Left colon (tissue), 2 donors: ENCODE measurements around the gene PORCN. TPM values are rescaled to one million over a fixed set of nuclear protein-coding genes. Genes with fewer than 3 reads are reported as not detected.
A peak's percentile ranks its signal among the peaks of the same experiment; 100 is the strongest.
"Not testable (repeated sequence)": the region's sequence is repeated elsewhere in the genome, so short reads cannot be mapped to it uniquely, and the experiment has no call there.

Experiments
- ATAC-seq: fragments of 200-7000 bp; cut with Tn5 transposase; one replicate; pipeline ENCODE4 v1.9.1; 2020; ENCODE audit warnings: mild to moderate bottlenecking, moderate library complexity
- DNase-seq, 2 donors: peaks; one replicate each; pipeline ENCODE4 v3.0.0-alpha.2; 2020
- intact Hi-C, 2 donors: fragments of 100-400 bp; cut with DNase I in 1 of 2; cut with micrococcal nuclease in 1 of 2; formaldehyde crosslinking; loops; one replicate each; pipeline versions ENCODE4 v1.11.2 to v1.14.0; 2022; cut with DNase I, micrococcal nuclease
- total RNA-seq, 2 donors: library from RNA; stranded (reverse); fragmentation: NEBNext Ultra II Directional; extraction: Animal tissue kit (Norgen Biotek cat#: 25700); gene quantifications; one replicate each; pipeline ENCODE4 v1.2.1, GENCODE V29; 2021
- donor health status: DM: no; HTN: no; CAD: no.
- donor health status: DM: yes; HTN: yes; CAD: no.

PORCN gene
- total RNA-seq, 2 donors from 2014 or later: 4.0 to 5.8 TPM

DNA sequence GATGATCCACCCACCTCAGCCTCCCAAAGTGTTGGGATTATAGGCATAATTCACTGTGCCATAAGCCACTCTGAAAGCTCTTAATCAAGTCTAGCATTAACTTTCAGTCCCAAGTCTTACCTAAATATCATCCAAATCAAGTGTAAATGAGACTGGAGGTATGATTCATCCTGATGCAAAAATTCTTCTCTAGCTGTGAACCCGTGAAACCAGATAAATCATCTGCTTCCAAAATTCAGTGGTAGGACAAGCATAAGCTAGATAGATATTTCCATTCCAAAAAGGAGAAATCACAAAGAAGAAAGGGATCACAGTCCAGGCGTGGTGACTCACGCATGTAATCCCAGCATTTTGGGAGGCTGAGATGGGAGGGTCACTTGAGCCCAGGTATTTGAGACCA, 21.9 kb downstream of the PORCN start:
- ATAC-seq (no peak), DNase-seq (no peak)
- intact Hi-C loops: no loop called here

DNA sequence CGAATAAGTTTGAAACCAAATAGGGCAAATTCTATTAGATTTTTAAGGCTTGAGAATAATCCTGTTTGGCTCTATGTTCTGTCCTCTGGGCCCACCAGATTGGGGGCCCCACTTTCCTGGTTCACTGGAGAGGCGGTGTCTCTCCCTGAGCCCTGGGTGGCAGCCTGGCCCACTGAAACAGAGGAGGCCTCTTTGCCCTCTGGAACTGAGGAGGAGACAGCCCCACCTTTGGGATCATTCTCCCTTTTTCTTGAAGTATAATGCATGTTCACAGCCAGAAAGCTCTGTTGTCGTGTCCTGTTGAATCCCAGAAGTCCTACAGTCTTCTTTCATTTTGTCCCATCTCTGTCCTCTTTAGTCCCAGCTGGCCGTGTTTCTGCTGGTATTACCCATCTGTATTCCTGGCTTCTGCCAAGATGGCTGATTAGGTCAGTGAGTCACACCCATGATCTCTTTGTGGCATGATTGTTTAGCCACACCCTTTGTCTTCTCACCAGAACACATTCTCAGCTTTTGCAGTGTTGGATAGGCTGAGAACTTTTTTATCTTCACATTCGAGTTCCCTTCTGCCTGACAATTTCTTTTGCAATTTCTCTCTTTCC, 22.7 kb downstream of the PORCN start:
- intact Hi-C loops: no loop called here
- ATAC-seq: peak; percentile 91

GRCh38 chrX:48532161-48532560, 23.4 kb downstream of the PORCN start:
- DNase-seq: no peak

More for the DNA sequence above, 22.7 kb downstream of the PORCN start:
- no peak for DNase-seq

DNA sequence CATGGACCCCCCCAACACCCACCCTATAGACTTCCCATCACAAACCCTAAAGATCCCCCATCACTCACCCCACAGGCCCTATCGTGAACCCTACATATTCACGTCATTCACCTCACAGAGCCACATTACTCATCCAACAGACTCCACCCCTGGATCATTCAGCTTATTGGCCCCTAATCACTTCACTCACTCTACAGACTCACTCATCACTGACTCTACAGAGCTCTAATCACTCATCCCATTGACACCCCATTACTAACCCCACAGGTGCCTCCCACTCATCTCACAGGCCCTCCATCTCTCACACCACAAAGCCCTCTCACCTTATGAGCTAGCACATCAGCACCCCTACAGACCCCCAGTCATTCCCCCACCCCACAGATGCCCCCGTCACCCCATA, 24.4 kb downstream of the PORCN start:
- ATAC-seq (no peak), DNase-seq (no peak)
- intact Hi-C loops: no loop called here

More at GRCh38 chrX:48532161-48532560, 23.4 kb downstream of the PORCN start:
- ATAC-seq: no peak
- intact Hi-C loops: no loop called here

DNA sequence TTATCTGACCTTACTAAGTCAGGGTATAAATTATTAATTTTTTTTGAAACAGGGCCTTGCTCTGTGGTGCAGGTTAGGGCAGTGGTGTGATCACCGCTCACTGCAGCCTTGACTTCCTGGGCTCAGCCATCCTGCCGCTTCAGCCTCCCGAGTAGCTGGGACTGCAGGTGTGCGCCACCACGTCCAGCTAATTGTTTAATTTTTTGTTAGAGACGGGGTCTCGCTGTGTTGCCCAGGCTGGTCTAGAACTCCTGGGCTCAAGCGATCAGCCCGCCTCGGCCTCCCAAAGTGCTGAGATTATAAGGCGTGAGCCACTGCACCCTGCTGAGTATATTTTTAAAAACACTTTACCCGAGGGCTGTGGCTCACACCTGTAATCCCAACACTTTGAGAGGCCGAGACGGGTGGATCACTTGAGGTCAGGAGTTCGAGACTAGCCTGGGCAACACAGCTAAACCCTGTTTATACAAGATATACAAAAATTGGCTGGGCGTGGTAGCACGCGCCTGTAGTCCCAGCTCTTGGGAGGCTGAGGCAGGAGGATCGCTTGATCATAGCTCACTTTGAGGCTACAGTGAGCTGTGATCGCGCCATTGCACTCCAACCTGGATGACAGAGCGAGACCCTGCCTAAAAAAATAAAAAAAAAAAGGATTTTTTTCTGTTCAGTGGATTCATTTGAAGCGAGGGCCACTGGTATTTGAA, 30.0 kb downstream of the PORCN start:
- ATAC-seq (no peak), DNase-seq (no peak)
- intact Hi-C loops: no loop called here

GRCh38 chrX:48539345-48540027, 30.7 kb downstream of the PORCN start, which contains the start of gene TBC1D25:
TBC1D25 (plus strand) TSS chrX:48539714; CDS start chrX:48539798, 84 bp downstream.
- peak; percentile 98 for DNase-seq
- intact Hi-C loops: no loop called here
- ATAC-seq: peak; percentile 91

GRCh38 chrX:48540028-48540375, 31.2 kb downstream of the PORCN start:
- intact Hi-C loops: no loop called here
- peak in 1 of 2 donors; percentile 53 for DNase-seq
- peak; percentile 58 for ATAC-seq

DNA sequence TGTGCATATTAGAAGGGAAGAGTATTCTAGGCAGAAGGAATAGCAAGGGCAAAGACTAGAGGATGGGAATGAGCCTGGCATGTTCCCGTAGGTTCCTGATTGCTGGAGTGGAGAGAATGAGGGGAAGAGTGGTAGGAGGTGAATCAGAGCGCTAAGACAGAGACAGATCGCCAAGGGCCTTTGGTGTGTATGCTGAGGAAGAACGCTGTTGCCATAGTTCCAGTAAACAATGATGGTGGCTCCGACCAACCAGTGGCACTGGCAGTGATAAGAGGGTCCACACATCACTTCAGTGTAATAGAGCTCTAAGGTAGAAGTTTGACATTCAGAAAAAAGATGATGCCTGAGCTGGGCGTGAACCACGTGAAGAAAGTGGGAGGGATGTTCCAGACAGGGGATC, 31.7 kb downstream of the PORCN start:
- DNase-seq (no peak), ATAC-seq (no peak)
- intact Hi-C loops: no loop called here

DNA sequence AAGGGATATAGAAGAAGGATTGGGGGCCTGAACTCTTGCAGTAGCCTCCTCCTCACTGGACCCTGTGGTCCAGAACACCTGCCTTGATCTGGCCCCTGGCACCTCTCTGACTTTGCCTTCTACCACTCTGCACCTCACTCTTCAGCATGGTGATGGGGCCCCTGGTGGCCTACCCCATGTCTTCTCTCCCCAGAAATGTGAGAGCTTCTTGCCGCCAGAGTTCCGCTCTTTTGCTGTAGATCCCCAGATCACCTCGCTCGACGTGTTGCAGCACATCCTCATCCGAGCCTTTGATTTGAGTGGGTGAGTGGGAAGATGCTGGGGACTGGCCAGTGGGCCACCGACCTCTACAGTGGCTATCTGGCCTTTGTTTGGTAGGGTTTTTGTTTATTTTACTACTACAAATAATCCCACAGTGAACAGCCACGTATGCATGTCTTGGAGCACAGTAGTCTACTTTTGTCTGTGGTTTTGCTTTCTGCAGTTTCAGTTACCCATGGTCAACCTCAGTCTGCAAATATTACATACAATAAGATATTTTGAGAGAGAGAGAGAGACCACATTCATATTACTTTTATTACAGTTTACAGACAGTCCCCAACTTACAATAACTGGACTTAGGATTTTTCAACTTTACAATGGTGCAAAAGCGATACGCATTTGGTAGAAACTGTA, 32.5 kb downstream of the PORCN start:
- intact Hi-C loops: no loop called here
- DNase-seq: no peak
- ATAC-seq: no peak

DNA sequence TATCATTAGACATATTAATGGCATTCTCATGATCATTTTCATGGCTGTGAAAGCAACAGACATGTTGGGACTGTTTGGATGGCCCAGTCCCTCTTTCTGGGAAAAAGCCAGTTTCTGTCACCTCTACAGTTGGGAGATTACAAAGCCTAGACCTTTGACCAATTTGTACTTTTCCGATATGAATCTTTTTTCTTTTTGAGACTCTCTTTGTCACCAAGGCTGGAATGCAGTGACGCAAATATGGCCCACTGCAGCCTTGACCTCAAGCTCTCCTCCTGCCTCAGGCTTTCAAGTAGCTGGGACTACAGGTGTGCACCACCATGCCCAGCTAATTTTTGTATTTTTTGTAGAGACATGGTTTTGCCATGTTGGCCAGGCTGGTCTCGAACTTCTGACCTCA, 40.1 kb downstream of the PORCN start:
- DNase-seq (no peak), ATAC-seq (no peak)
- intact Hi-C loops: no loop called here

- DNase-seq, intact Hi-C loops: not testable (repeated sequence)
Observed at GRCh38 chrX:48555731-48556325, 47.0 kb downstream of the PORCN start.

GRCh38 chrX:48558271-48558670, 49.5 kb downstream of the PORCN start:
- no peak for DNase-seq
- intact Hi-C loops: no loop called here
- ATAC-seq: no peak

More at GRCh38 chrX:48555731-48556325, 47.0 kb downstream of the PORCN start:
- not testable (repeated sequence) for ATAC-seq

- no peak for DNase-seq
- no peak for ATAC-seq
- intact Hi-C loops: no loop called here
Observed at GRCh38 chrX:48559636-48560035, 50.8 kb downstream of the PORCN start.

GRCh38 chrX:48560056-48560455, 51.3 kb downstream of the PORCN start:
- DNase-seq (no peak), ATAC-seq (no peak)
- intact Hi-C loops: no loop called here

- ATAC-seq (no peak), DNase-seq (no peak)
- intact Hi-C loops: no loop called here
Observed at GRCh38 chrX:48560681-48561080, 51.9 kb downstream of the PORCN start.

GRCh38 chrX:48569958-48570357, 61.2 kb downstream of the PORCN start:
- intact Hi-C loops: no loop called here
- DNase-seq (no peak), ATAC-seq (no peak)
